DOHH2 (cell line): Measurements from ENCODE around the gene ZNF429.

ENCODE experiments used
- H3F3A ChIP-seq: fragments of 200-600 bp; sonication (generic), shearing (Covaris generic); 2 replicates; pipeline ENCODE4 v1.6.0; 2016; ENCODE audit warnings: antibody characterized with exemption, mild to moderate bottlenecking; ENCODE audit not compliant: control insufficient read depth, insufficient read depth
- H3K27ac ChIP-seq: fragments of 200-600 bp; sonication (generic); 2 replicates; pipeline ENCODE4 v1.5.1; 2014; ENCODE audit warnings: low read depth, mild to moderate bottlenecking, low read length, moderate library complexity
- H3K27me3 ChIP-seq: fragments of 200-600 bp; sonication (generic); 2 replicates; pipeline ENCODE4 v1.6.1; 2014; ENCODE audit warnings: mild to moderate bottlenecking, low read length, mixed read lengths; ENCODE audit not compliant: control insufficient read depth
- H3K36me3 ChIP-seq: fragments of 200-600 bp; sonication (generic); 2 replicates; pipeline ENCODE4 v1.6.1; 2014; ENCODE audit warnings: mild to moderate bottlenecking, low read length, moderate library complexity, mixed read lengths; ENCODE audit not compliant: control insufficient read depth
- H3K4me1 ChIP-seq: fragments of 200-600 bp; sonication (generic); 2 replicates; pipeline ENCODE4 v1.6.1; 2014; ENCODE audit warnings: mild to moderate bottlenecking, low read length, mixed read lengths; ENCODE audit not compliant: control insufficient read depth
- H3K4me2 ChIP-seq: fragments of 200-600 bp; sonication (generic); 2 replicates; pipeline ENCODE4 v1.6.0; 2014; ENCODE audit warnings: mild to moderate bottlenecking, low read length, moderate library complexity
- H3K4me3 ChIP-seq: fragments of 200-600 bp; sonication (generic); 2 replicates; pipeline ENCODE4 v1.5.1; 2014; ENCODE audit warnings: mild to moderate bottlenecking, low read length, mixed read lengths
- H3K79me2 ChIP-seq: fragments of 200-600 bp; sonication (generic); 2 replicates; pipeline ENCODE4 v1.6.1; 2014; ENCODE audit warnings: mild to moderate bottlenecking, low read length, mixed read lengths; ENCODE audit not compliant: control insufficient read depth
- H3K9me2 ChIP-seq: fragments of 200-600 bp; sonication (generic); replicated peaks from 2 replicates; pipeline ENCODE4 v1.6.1; 2014; ENCODE audit warnings: mild to moderate bottlenecking, low read length, mixed read lengths; ENCODE audit not compliant: control insufficient read depth
- H3K9me3 ChIP-seq: fragments of 200-600 bp; sonication (generic); 2 replicates; pipeline ENCODE4 v1.6.1; 2014; ENCODE audit warnings: antibody characterized with exemption, low read length, mixed read lengths; ENCODE audit not compliant: control insufficient read depth, insufficient read depth
- H4K20me1 ChIP-seq: fragments of 200-600 bp; sonication (generic); 2 replicates; pipeline ENCODE4 v1.6.0; 2014; ENCODE audit warnings: low read depth, mild to moderate bottlenecking, antibody characterized with exemption, low read length, moderate library complexity; ENCODE audit not compliant: control insufficient read depth, insufficient read depth
- EZH2phosphoT487 ChIP-seq: fragments of 200-600 bp; sonication (generic); IDR thresholded peaks from 2 replicates; pipeline ENCODE4 v1.6.1; 2017; ENCODE audit warnings: borderline replicate concordance, mild to moderate bottlenecking, antibody characterized with exemption, low read length, moderate library complexity, mixed read lengths
- TF ChIP-seq, protein P1 (sequence below): fragments of 200-600 bp; sonication (generic); IDR thresholded peaks from one replicate; pipeline ENCODE4 v1.5.1; 2014; ENCODE audit warnings: antibody characterized with exemption, mild to moderate bottlenecking, low read depth, low read length; ENCODE audit not compliant: poor library complexity, severe bottlenecking

The ZNF429 gene

DNA sequence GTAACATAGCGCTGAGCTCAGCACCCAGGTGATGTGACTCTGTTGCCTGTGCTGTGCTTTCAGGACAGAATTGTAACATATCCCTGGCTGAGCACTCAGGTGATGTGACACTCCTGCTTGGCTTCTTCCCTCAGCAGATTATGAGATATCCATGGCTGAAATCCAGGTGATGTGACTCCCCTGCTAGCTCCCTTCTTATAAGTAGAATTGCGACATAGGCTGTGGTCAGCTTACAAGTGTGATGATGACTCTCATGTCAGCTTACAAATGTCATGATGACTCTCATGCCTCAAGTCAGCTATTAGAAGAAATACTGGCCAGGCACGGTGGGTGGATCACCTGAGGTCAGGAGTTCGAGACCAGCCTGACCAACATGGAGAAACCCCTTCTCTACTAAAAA, 14.3 kb upstream of the ZNF429 start:
- H3K36me3 ChIP-seq: no peaks in the 10 kb centered on the region
- no peaks in the 10 kb centered on the region for H3K4me1 ChIP-seq

DNA sequence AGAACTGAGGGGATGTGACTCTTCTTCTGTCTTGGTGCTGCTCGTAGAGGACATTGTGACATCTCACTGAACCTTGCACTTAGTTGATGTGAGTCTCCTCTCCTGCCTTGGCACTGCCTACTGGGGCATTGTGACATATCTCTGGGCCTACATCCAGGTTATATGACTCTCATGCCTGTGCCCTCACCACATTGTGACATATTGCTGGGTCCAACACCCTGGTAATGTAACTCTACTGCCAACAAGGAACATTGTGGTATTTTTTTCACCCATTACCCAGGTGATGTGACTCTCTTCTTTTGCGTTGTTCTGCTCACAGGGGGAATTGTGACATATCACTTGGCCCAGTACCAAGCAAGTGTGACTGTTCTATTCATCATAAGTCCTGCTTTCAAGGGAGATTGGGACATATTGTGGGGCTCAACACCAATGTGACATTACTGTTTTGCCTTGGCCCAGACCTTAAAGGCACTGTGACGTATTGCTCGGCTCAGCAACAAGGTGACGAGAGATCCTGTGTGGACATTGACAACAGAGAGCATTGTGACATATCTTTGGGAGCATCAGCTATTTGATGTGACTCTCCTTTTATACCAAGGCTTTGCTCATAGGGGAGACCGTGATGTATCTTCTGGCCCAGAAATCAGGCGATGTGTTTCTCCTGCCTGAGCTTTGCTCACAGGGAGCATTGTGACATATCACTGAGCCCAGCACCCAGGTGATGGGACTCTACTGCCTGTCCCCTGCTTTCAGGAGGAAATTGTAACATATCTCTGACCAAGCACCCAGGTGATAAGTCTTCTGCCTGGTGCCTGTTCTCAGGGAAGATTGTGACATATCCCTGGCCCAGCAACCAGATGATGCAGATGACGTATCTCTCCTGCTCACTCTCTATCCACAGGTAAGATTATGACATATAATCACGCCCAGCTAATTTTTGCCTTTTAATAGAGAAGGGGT, 12.2 kb upstream of the ZNF429 start:
- H3K4me3 ChIP-seq: no peak overlapping the region
- no peak for TF ChIP-seq EZH2phosphoT487
- H3K27ac ChIP-seq: no peak overlapping the region
- H3K36me3 ChIP-seq: no peaks in the 10 kb centered on the region
- H3K4me1 ChIP-seq: no peaks in the 10 kb centered on the region
- H3K27me3 ChIP-seq: no peaks in the 10 kb centered on the region
- no peaks in the 10 kb centered on the region for H4K20me1 ChIP-seq
- no peaks in the 10 kb centered on the region for H3F3A ChIP-seq
- no peaks in the 10 kb centered on the region for H3K9me2 ChIP-seq
- H3K79me2 ChIP-seq: no peaks in the 10 kb centered on the region
- H3K9me3 ChIP-seq: peaks cover 12% of the 10 kb centered on the region
- no peak overlapping the region for H3K4me2 ChIP-seq

More for the DNA sequence above, 14.3 kb upstream of the ZNF429 start:
- Histone ChIP-seq H3K4me2 (no peak overlapping the region), H3F3A (no peaks in the 10 kb centered on the region), H3K9me2 (no peaks in the 10 kb centered on the region), H3K4me3 (no peak overlapping the region), H4K20me1 (no peaks in the 10 kb centered on the region), H3K27me3 (no peaks in the 10 kb centered on the region), H3K27ac (no peak overlapping the region), H3K9me3 (peaks cover 8% of the 10 kb centered on the region), H3K79me2 (no peaks in the 10 kb centered on the region)
- TF ChIP-seq, protein P1, sequence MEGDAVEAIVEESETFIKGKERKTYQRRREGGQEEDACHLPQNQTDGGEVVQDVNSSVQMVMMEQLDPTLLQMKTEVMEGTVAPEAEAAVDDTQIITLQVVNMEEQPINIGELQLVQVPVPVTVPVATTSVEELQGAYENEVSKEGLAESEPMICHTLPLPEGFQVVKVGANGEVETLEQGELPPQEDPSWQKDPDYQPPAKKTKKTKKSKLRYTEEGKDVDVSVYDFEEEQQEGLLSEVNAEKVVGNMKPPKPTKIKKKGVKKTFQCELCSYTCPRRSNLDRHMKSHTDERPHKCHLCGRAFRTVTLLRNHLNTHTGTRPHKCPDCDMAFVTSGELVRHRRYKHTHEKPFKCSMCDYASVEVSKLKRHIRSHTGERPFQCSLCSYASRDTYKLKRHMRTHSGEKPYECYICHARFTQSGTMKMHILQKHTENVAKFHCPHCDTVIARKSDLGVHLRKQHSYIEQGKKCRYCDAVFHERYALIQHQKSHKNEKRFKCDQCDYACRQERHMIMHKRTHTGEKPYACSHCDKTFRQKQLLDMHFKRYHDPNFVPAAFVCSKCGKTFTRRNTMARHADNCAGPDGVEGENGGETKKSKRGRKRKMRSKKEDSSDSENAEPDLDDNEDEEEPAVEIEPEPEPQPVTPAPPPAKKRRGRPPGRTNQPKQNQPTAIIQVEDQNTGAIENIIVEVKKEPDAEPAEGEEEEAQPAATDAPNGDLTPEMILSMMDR: no peak
- no peak for TF ChIP-seq EZH2phosphoT487

DNA sequence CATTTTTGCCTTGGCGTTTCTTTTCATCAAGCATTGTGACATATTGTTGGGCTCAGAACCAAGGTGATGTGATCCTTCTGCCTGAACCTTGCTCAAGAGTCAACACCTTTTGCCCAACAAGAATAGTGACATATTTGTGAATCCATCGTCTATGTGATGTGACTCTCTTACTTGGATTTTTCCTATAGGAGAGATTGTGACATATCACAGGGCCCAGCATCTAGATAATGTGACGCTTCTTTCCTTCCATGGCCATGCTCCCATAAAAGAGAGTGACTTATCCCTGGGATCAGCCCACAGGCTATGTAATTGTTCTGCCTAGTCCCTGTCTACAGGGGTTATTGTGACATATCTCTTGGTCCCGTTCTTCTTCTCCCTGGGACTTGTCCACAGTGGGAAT, 8.5 kb upstream of the ZNF429 start:
- Histone ChIP-seq H3K4me2 (no peak overlapping the region), H3K9me3 (peaks cover 10% of the 10 kb centered on the region; the same call in 1 of the 2 replicates), H3K36me3 (no peaks in the 10 kb centered on the region), H3K4me1 (no peaks in the 10 kb centered on the region), H3F3A (no peaks in the 10 kb centered on the region), H3K79me2 (no peaks in the 10 kb centered on the region), H4K20me1 (no peaks in the 10 kb centered on the region), H3K27ac (no peak overlapping the region), H3K9me2 (no peaks in the 10 kb centered on the region), H3K27me3 (no peaks in the 10 kb centered on the region), H3K4me3 (no peak overlapping the region)
- TF ChIP-seq, protein P1: no peak
- no peak for TF ChIP-seq EZH2phosphoT487

DNA sequence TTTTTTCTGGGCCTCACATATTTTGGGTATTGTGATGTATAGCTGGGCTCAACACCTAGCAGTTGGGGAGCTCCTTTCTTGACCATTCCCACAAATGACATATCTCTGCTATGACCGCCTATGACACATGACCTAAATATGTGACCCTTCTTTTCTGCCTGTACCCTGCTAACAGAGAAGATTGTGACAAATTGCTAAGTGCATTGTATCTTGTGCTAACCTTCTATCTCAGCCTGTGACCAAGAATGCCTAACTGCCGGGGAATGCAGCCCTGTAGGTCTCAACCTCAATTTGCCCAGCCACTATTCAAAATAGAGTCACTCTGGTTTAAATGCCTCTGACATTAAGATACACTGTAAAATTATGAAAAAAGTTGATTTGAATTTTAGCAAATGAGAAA, 6.8 kb upstream of the ZNF429 start:
- H3K4me3 ChIP-seq: no peak overlapping the region
- H3K9me3 ChIP-seq: peaks cover 10% of the 10 kb centered on the region; the same call in 1 of the 2 replicates
- no peaks in the 10 kb centered on the region for H3F3A ChIP-seq
- no peaks in the 10 kb centered on the region for H3K36me3 ChIP-seq
- H3K79me2 ChIP-seq: no peaks in the 10 kb centered on the region
- H3K9me2 ChIP-seq: no peaks in the 10 kb centered on the region
- no peaks in the 10 kb centered on the region for H4K20me1 ChIP-seq
- no peaks in the 10 kb centered on the region for H3K4me1 ChIP-seq
- H3K27ac ChIP-seq: no peak overlapping the region
- H3K27me3 ChIP-seq: no peaks in the 10 kb centered on the region
- TF ChIP-seq, protein P1: no peak
- TF ChIP-seq EZH2phosphoT487: no peak
- no peak overlapping the region for H3K4me2 ChIP-seq
